Suprapubic skin (tissue), 4 donors: ENCODE results near the gene BAIAP3.

Experiments
- EP300 ChIP-seq: sonication (generic); formaldehyde crosslinking; IDR thresholded peaks from one replicate; pipeline ENCODE4 v1.6.1; 2017; ENCODE audit warnings: antibody characterized with exemption
- POLR2A ChIP-seq, 2 donors: fragments of 450-650 bp; IDR thresholded peaks; one replicate each; pipeline ENCODE4 v1.6.1; 2017; ENCODE audit warnings: antibody characterized with exemption in 2 of 2, mild to moderate bottlenecking in 2 of 2, moderate library complexity in 2 of 2
- POLR2AphosphoS5 ChIP-seq, 3 donors: sonication (generic); formaldehyde crosslinking; IDR thresholded peaks; one replicate each; pipeline ENCODE4 v1.6.1; 2017; ENCODE audit warnings: antibody characterized with exemption in 3 of 3
- TF ChIP-seq, protein P1 (sequence below), 2 donors: fragments of 200-600 bp in 1 of 2; fragments of 450-650 bp in 1 of 2; sonication (generic) in 1 of 2; IDR thresholded peaks; one replicate each; pipeline ENCODE4 v1.5.1; 2016 to 2019; ENCODE audit warnings: antibody characterized with exemption in 2 of 2, mild to moderate bottlenecking in 1 of 2, moderate library complexity in 1 of 2

DNA sequence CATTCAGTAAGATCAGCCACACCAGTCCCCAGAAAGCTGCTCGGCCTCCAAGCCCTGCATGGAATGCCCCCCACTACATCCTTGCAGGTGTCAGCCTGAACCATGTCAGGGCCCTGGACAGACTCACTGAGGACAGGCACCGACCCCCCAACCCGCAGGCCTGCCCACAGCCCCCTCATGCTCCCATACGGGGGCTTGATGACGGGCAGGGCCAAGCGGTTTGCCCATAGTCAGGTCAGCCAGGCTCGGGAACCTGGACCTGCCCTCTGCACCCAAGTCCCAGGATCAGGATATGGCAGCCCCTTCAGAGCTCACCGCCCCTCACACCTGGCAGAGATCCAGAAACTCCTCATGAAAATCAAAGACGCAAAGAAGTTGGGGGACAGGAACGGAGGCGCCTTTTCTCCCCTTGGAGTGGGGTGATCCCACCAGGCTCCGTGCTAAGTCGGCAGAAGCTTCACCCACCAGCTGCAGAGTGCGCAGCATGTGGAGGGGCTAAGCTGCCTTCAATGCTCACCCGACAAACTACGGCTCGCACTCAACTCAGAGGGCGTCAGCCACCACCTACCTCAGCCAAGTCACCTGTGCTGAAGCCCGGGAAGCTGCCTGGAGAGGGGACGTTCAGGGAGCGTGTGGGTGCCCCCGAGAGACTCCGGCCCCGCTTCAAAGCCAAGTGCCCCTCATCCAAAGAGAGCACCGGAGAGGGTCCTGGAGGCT is 44.8 kb downstream of the BAIAP3 start:
- TF ChIP-seq, protein P1, sequence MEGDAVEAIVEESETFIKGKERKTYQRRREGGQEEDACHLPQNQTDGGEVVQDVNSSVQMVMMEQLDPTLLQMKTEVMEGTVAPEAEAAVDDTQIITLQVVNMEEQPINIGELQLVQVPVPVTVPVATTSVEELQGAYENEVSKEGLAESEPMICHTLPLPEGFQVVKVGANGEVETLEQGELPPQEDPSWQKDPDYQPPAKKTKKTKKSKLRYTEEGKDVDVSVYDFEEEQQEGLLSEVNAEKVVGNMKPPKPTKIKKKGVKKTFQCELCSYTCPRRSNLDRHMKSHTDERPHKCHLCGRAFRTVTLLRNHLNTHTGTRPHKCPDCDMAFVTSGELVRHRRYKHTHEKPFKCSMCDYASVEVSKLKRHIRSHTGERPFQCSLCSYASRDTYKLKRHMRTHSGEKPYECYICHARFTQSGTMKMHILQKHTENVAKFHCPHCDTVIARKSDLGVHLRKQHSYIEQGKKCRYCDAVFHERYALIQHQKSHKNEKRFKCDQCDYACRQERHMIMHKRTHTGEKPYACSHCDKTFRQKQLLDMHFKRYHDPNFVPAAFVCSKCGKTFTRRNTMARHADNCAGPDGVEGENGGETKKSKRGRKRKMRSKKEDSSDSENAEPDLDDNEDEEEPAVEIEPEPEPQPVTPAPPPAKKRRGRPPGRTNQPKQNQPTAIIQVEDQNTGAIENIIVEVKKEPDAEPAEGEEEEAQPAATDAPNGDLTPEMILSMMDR (IDR thresholded peaks at IDR 0.05), result no peak
- TF ChIP-seq POLR2A (IDR thresholded peaks at IDR 0.05) (no peak), EP300 (no peak), POLR2AphosphoS5 (IDR thresholded peaks at IDR 0.05) (no peak)
